Measurements from ENCODE around the gene MMAA.
"Not testable (repeated sequence)": the region's sequence is repeated elsewhere in the genome, so short reads cannot be mapped to it uniquely, and the experiment has no call there.

MMAA gene

GRCh38 chr4:145618932-145619638 lies at the start of gene MMAA:
TSS of gene MMAA (plus strand) at chr4:145619385. CDS start at chr4:145639140, 19,755 bp downstream.
- peak; percentile 32 to 96 (median 88) for DNase-seq

- DNase-seq: not testable (repeated sequence)
These were observed 44.6 kb upstream of the MMAA start for GRCh38 chr4:145574546-145574945.

GRCh38 chr4:145580906-145581305 lies 38.3 kb upstream of the MMAA start:
- DNase-seq: no peak

GRCh38 chr4:145583191-145584055 lies 35.8 kb upstream of the MMAA start:
- DNase-seq: no peak

- DNase-seq: no peak
These were observed 32.0 kb upstream of the MMAA start for GRCh38 chr4:145587088-145587754.

- not testable (repeated sequence) for DNase-seq
These were observed 29.8 kb upstream of the MMAA start for GRCh38 chr4:145589381-145589780.

GRCh38 chr4:145589916-145590702 lies 29.1 kb upstream of the MMAA start:
- DNase-seq: no peak

- DNase-seq: no peak
These were observed 16.9 kb upstream of the MMAA start for GRCh38 chr4:145602129-145602760.

DNA sequence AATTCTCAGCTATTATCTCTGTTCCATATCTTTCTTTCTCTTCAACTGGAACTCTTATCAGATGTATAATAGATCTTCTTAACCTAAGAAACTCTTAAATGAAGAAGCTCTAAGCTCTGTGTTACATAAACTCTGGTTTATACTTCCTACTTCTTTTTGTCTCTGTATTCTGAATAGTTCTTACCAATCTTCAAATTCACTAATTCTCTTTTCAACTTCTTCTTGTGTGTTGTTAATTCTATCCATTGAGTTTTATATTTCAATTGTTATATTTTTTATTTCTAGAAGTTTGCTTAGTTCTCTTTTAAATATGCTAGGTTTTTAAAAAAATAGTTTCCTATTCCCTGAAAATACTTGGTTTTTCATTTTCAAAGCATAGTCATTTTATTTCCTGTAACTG lies 13.2 kb upstream of the MMAA start:
- no peak for DNase-seq

DNA sequence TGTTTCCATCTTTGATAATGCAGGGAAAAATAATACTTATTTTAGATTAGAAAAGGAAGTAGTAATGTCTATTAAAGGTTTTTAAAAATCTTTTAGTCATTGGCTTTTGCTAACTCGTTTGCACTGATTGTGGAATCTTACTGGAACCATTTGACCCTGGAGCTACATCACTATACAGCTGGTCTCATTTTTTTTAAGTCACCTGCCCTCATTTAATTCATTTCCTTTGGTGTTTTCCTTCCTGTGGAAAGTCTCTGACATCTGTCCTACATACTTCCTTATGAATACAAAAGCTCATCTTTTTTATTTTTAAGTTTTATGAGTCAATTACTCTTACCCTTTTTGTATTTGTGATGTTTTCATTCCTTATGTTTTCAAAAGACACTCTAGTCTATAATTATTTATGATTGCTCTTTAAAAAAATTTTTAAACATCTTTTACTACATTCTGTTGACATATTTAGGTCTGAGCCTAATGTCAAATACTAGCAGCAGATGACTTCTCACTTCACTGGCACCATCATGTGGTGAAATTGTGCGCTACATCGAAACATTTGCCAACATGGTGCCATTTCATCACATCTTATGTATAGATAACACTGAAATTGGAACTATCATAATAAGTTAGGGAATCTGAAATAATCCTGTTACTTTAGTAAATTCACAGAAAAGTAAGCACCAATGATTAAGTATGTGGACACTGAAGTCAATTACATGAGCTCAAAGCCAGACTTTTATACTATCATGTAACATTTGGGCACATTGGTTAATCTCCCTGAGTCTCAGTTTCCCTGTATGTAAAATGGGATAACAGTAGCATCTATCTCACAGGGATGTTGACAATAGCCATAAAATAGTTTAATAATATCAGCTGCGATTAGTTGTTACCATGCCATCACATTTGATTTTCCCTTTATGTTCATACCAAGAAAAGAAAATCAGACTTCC lies 9.4 kb upstream of the MMAA start:
- DNase-seq: peak in 7 of 14 donors; percentile 1 to 26 (median 7)

GRCh38 chr4:145613566-145614232 lies 5.5 kb upstream of the MMAA start:
- DNase-seq: no peak

- no peak for DNase-seq
These were observed 5.0 kb upstream of the MMAA start for GRCh38 chr4:145614233-145614610.

GRCh38 chr4:145618210-145618931 lies 814 bp upstream of the MMAA start:
- DNase-seq: peak in 3 of 14 donors; percentile 27 to 53 (median 33)

GRCh38 chr4:145619639-145619996 lies 433 bp downstream of the MMAA start:
- peak in 4 of 14 donors; percentile 30 to 46 (median 42) for DNase-seq

- not testable (repeated sequence) for DNase-seq
These were observed 2.9 kb downstream of the MMAA start for GRCh38 chr4:145622067-145622466.

GRCh38 chr4:145623831-145624230 lies 4.6 kb downstream of the MMAA start:
- no peak for DNase-seq

DNA sequence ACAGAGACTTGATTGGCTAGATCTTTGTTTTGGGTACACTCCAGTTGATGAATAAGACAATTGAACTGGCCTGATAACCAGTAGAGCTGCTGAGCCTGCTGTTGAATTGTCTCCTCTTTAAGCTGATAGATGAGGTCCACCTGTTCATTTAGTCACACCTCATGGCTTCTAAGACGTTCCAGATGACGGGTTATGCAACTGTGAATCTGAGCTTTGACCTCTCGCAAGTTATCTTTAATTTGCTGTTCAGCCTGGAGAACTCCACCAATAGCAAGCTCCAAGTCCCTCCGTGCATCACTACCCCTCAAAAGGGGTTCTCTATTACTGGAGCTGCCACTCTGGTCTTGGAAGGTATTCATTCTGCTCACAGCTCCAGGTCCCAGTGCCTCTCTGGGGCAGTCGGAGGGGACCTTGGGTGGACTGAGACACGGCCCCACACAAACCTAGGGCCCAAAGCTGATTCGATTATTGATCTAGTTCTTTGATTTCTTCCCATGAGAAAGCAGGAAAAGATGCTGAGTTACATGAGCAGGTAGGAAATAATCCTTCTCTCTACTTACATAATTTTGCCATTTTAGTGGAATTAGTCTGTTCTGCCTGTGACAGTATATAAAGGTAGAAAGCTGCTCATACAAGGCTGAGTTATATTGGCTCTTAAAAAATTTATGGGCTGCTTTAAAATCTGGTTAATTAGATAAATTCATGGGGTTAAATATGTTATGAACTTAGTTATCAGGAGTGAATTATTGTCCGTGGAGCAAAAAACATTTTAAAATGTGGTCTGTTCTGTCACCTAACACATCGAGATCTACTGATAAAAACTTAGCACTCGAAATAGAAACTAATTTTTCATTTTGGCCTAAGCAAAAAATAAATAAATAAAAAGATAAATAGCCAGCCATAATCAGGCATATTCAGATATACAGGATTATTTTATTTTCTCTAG lies 6.8 kb downstream of the MMAA start:
- no peak for DNase-seq

DNA sequence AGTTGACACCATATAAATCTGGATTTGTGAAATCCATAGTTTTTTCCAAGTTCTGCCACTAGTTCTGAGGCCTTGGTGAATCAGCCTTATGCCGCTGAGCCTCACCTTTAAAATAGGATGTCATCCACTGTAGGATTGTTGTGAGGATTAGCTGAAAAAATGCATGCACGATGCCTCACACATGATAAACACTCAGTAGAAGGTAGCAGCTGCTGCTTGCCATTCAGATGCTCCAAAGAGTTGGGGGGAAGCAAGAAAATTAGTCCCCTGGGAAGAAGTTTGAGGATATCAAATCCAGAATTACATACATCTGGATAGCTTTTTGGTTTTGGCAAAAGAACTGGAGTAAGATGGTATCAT lies 7.4 kb downstream of the MMAA start:
- no peak for DNase-seq
